K562 (cell line): Measurements from ENCODE around the gene CSAD.

Source experiments
- CTCF ChIP-seq, 3 experiments: IDR thresholded peaks in 2 of 3; conservative IDR thresholded peaks in 1 of 3; 2 replicates each; pipeline ENCODE4 v1.5.1; 2011 to 2012; ENCODE audit warnings: low read length in 3 of 3, mild to moderate bottlenecking in 3 of 3, control low read depth in 2 of 3, improper control_type of control experiment in 1 of 3, inconsistent platforms in 1 of 3, low read depth in 1 of 3, mixed read lengths in 1 of 3, moderate library complexity in 1 of 3; ENCODE audit not compliant: insufficient read depth in 2 of 3
- EZH2 ChIP-seq: IDR thresholded peaks from 2 replicates; pipeline ENCODE4 v1.6.1; 2012; ENCODE audit warnings: low read depth, mild to moderate bottlenecking, inconsistent platforms, low read length, borderline replicate concordance
- GABPB1 ChIP-seq: sonication (generic); formaldehyde crosslinking; IDR thresholded peaks from 2 replicates; pipeline ENCODE4 v1.8.0; 2022; ENCODE audit warnings: mild to moderate bottlenecking, missing genetic modification reagents
- NFIC ChIP-seq: fragments of 450-650 bp; IDR thresholded peaks from 2 replicates; pipeline ENCODE4 v1.6.1; 2017; ENCODE audit warnings: mild to moderate bottlenecking, inconsistent platforms
- POLR2A ChIP-seq: fragments of 450-650 bp; conservative IDR thresholded peaks from 2 replicates; pipeline ENCODE4 v1.6.1; 2016
- THAP7 ChIP-seq: fragments of 250-450 bp; sonication (Bioruptor Pico); IDR thresholded peaks from 2 replicates; pipeline ENCODE4 v1.5.0; 2021
- ZNF586 ChIP-seq: fragments of 450-650 bp; formaldehyde crosslinking; conservative IDR thresholded peaks from 2 replicates; pipeline ENCODE4 v1.4.0; 2020; ENCODE audit warnings: mild to moderate bottlenecking, moderate library complexity
- ZNF707 ChIP-seq: fragments of 250-450 bp; sonication (Bioruptor Pico); conservative IDR thresholded peaks from 2 replicates; pipeline ENCODE4 v1.8.0; 2022; ENCODE audit warnings: inconsistent platforms, mild to moderate bottlenecking, moderate library complexity

- TF ChIP-seq EZH2 (no peak), ZNF586 (CRISPR knock-in tag) (no peak), CTCF (IDR thresholded peaks at IDR 0.05 in 2 of 3, conservative IDR thresholded peaks at IDR 0.05 in 1 of 3; ENCODE audit: insufficient read depth in 2 of 3, low read depth in 1 of 3, low read length in 3 of 3) (no peak), POLR2A (no peak), THAP7 (CRISPR knock-in tag) (no peak), ZNF707 (CRISPR knock-in tag) (no peak), GABPB1 (CRISPR knock-in tag) (no peak), NFIC (no peak)
Observed at GRCh38 chr12:53187145-53187899, 6.6 kb upstream of the CSAD start.
